ENCODE data around the gene ATF4. TPM values are rescaled to one million over a fixed set of nuclear protein-coding genes. Genes with fewer than 3 reads are reported as not detected.
A peak's percentile ranks its signal among the peaks of the same experiment; 100 is the strongest.

Gene ATF4
- total RNA-seq, 1 experiment from 2014 or later, result 717 TPM

GRCh38 chr22:39525658-39525975 lies 5.3 kb downstream of the ATF4 start:
- Mint-ChIP-seq H3K4me1 (ENCODE audit: insufficient read depth, unreplicated experiment) (peaks cover 59% of the 10 kb centered on the region), H3K4me3 (ENCODE audit: unreplicated experiment) (peak overlapping the region; percentile 26), H3K9me3 (ENCODE audit: unreplicated experiment) (no peaks in the 10 kb centered on the region), H3K36me3 (ENCODE audit: insufficient read depth, unreplicated experiment) (peaks cover 85% of the 10 kb centered on the region), H3K27ac (ENCODE audit: low read depth, unreplicated experiment) (peak overlapping the region; percentile 79), H3K27me3 (ENCODE audit: insufficient read depth, unreplicated experiment) (no peaks in the 10 kb centered on the region)
- TF ChIP-seq, protein P1, sequence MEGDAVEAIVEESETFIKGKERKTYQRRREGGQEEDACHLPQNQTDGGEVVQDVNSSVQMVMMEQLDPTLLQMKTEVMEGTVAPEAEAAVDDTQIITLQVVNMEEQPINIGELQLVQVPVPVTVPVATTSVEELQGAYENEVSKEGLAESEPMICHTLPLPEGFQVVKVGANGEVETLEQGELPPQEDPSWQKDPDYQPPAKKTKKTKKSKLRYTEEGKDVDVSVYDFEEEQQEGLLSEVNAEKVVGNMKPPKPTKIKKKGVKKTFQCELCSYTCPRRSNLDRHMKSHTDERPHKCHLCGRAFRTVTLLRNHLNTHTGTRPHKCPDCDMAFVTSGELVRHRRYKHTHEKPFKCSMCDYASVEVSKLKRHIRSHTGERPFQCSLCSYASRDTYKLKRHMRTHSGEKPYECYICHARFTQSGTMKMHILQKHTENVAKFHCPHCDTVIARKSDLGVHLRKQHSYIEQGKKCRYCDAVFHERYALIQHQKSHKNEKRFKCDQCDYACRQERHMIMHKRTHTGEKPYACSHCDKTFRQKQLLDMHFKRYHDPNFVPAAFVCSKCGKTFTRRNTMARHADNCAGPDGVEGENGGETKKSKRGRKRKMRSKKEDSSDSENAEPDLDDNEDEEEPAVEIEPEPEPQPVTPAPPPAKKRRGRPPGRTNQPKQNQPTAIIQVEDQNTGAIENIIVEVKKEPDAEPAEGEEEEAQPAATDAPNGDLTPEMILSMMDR (IDR thresholded peaks at IDR 0.05; ENCODE audit: unreplicated experiment), result no peak
- intact Hi-C loops (cut with micrococcal nuclease), result loop anchor here (10.0 kb wide), 1 partner anchor 351 kb away; no protein-coding TSS in a partner anchor
- ChIA-PET POLR2A (interaction anchor here (1.0 to 6.1 kb wide), 4 partner anchors 23 to 518 kb away, joined by 3 to 102 read pairs (median 8); partner anchors contain the start of genes MIEF1 and RPL3), CTCF (interaction anchor here (0.7 to 26.5 kb wide), 3 partner anchors 11 to 506 kb away, joined by 3 to 471 read pairs (median 10); no protein-coding TSS in a partner anchor)
- BruUV-seq (replicated peaks), result no TSS peak
- DNase-seq (ENCODE audit: unreplicated experiment), result no peak

DNA sequence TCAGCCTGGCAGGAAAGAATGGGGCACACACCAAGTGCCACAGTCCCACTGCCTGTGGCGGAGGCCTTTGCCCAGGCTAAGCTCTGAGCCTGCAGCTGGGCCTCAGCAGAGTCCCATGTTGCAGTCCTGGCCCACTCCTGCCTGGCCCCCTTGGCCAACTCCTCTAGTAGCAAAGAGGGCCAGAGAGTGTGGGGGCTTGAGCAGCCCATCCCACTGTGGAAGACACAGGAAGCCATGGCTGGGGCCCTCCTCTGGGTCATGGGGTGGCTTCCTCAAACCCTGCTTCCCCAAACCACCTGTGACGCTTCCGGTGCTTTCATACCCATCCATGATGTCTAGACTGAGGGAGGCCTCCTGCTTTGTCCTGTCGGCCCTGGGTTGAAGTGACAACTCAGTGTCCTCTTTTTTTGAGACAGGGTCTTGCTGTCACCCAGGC lies 6.4 kb downstream of the ATF4 start:
- POLR2A ChIA-PET, result interaction anchor here (0.7 to 1.5 kb wide), 4 partner anchors 33 to 820 kb away, joined by 3 to 4 read pairs (median 3); no protein-coding TSS in a partner anchor
- DNase-seq (ENCODE audit: unreplicated experiment), result no peak
- Mint-ChIP-seq H3K36me3 (ENCODE audit: insufficient read depth, unreplicated experiment) (peaks cover 84% of the 10 kb centered on the region), H3K27me3 (ENCODE audit: insufficient read depth, unreplicated experiment) (no peaks in the 10 kb centered on the region), H3K27ac (ENCODE audit: low read depth, unreplicated experiment) (no peak overlapping the region), H3K4me3 (ENCODE audit: unreplicated experiment) (no peak overlapping the region), H3K4me1 (ENCODE audit: insufficient read depth, unreplicated experiment) (peaks cover 68% of the 10 kb centered on the region), H3K9me3 (ENCODE audit: unreplicated experiment) (no peaks in the 10 kb centered on the region)
- CTCF ChIA-PET, result interaction anchor here (0.5 to 26.5 kb wide), 4 partner anchors 32 to 692 kb away, joined by 4 to 471 read pairs (median 36); no protein-coding TSS in a partner anchor
- no TSS peak for BruUV-seq (replicated peaks)
- TF ChIP-seq, protein P1 (IDR thresholded peaks at IDR 0.05; ENCODE audit: unreplicated experiment), result no peak
- intact Hi-C loops (cut with micrococcal nuclease), result loop anchor here (10.0 kb wide), 1 partner anchor 352 kb away; no protein-coding TSS in a partner anchor

DNA sequence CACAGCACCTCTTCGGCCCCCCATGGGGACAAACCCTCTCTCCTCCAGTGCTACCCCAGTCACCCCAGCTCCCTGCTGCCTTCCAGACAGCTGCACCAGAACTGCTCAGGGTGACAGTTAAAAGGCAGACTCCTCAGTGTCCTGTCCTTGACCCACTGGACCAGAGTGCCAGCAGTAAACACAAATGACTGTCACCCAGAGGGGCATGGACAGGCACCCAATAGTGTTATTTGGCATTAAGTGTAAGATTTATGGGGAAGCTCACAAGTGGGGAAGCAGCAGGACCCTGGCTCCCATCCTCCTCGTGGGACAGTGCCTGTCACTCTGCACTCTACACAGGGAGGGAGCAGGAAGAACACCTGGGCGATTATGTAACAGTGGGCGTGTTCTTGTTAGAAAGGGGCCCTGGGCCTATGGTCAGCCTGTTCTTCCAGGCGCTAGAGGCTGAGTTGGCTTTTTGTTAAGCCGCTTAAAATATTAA lies 7.2 kb downstream of the ATF4 start:
- no peaks in the 10 kb centered on the region for H3K9me3 Mint-ChIP-seq (ENCODE audit: unreplicated experiment)
- ChIA-PET CTCF (interaction anchor here (0.5 to 26.5 kb wide), 3 partner anchors 33 to 504 kb away, joined by 3 to 471 read pairs (median 66); no protein-coding TSS in a partner anchor), POLR2A (interaction anchor here (0.7 to 1.5 kb wide), 4 partner anchors 34 to 1759 kb away, joined by 3 to 4 read pairs (median 3); no protein-coding TSS in a partner anchor)
- TF ChIP-seq, protein P1 (IDR thresholded peaks at IDR 0.05; ENCODE audit: unreplicated experiment), result no peak
- peak; percentile 42 for DNase-seq (ENCODE audit: unreplicated experiment)
- intact Hi-C loops (cut with micrococcal nuclease), result loop anchor here (10.0 kb wide), 1 partner anchor 353 kb away; no protein-coding TSS in a partner anchor
- H3K36me3 Mint-ChIP-seq (ENCODE audit: insufficient read depth, unreplicated experiment), result peaks cover 79% of the 10 kb centered on the region
- H3K4me3 Mint-ChIP-seq (ENCODE audit: unreplicated experiment), result no peak overlapping the region
- no peak overlapping the region for H3K27ac Mint-ChIP-seq (ENCODE audit: low read depth, unreplicated experiment)
- H3K4me1 Mint-ChIP-seq (ENCODE audit: insufficient read depth, unreplicated experiment), result peaks cover 65% of the 10 kb centered on the region
- no peaks in the 10 kb centered on the region for H3K27me3 Mint-ChIP-seq (ENCODE audit: insufficient read depth, unreplicated experiment)
- no TSS peak for BruUV-seq (replicated peaks)

GRCh38 chr22:39528080-39528661 lies 7.8 kb downstream of the ATF4 start:
- BruUV-seq (replicated peaks), result no TSS peak
- H3K9me3 Mint-ChIP-seq (ENCODE audit: unreplicated experiment), result no peaks in the 10 kb centered on the region
- H3K27ac Mint-ChIP-seq (ENCODE audit: low read depth, unreplicated experiment), result peak overlapping the region; percentile 47
- DNase-seq (ENCODE audit: unreplicated experiment), result no peak
- peaks cover 76% of the 10 kb centered on the region for H3K36me3 Mint-ChIP-seq (ENCODE audit: insufficient read depth, unreplicated experiment)
- TF ChIP-seq, protein P1 (IDR thresholded peaks at IDR 0.05; ENCODE audit: unreplicated experiment), result no peak
- CTCF ChIA-PET, result interaction anchor here (0.5 to 26.5 kb wide), 9 partner anchors 8 to 1348 kb away, joined by 3 to 471 read pairs (median 9); partner anchors contain the start of genes ATF4 and MIEF1
- no peaks in the 10 kb centered on the region for H3K27me3 Mint-ChIP-seq (ENCODE audit: insufficient read depth, unreplicated experiment)
- H3K4me1 Mint-ChIP-seq (ENCODE audit: insufficient read depth, unreplicated experiment), result peaks cover 61% of the 10 kb centered on the region
- no peak overlapping the region for H3K4me3 Mint-ChIP-seq (ENCODE audit: unreplicated experiment)
- POLR2A ChIA-PET, result interaction anchor here (0.7 to 5.1 kb wide), 12 partner anchors 8 to 1758 kb away, joined by 3 to 85 read pairs (median 4); partner anchors contain the start of genes ATF4 and RPL3
- intact Hi-C loops (cut with micrococcal nuclease), result loop anchor here (10.0 kb wide), 1 partner anchor 353 kb away; no protein-coding TSS in a partner anchor

All from MCF 10A (cell line).